Activated CD8-positive, alpha-beta memory T cell treated with anti-CD3 and anti-CD28 coated beads for 1 hour (primary cell): ENCODE data around the gene GPER1.
"Not testable (repeated sequence)": the region's sequence is repeated elsewhere in the genome, so short reads cannot be mapped to it uniquely, and the experiment has no call there.

ENCODE experiments used
- DNase-seq, 2 donors: peaks; one replicate each; pipeline ENCODE4 v3.0.0-alpha.2; 2020; ENCODE audit warnings: low read depth in 1 of 2; ENCODE audit errors: extremely low read depth in 1 of 2

The GPER1 gene

GRCh38 chr7:1068013-1068412, 19.9 kb upstream of the GPER1 start:
- DNase-seq = no peak

GRCh38 chr7:1068619-1069018, 19.3 kb upstream of the GPER1 start:
- no peak for DNase-seq

- no peak for DNase-seq
Measured at GRCh38 chr7:1070544-1071011, 17.3 kb upstream of the GPER1 start.

- DNase-seq = no peak
Measured at GRCh38 chr7:1071731-1072254, 16.1 kb upstream of the GPER1 start.

GRCh38 chr7:1073142-1073977, 14.6 kb upstream of the GPER1 start:
- no peak for DNase-seq

GRCh38 chr7:1074018-1074417, 13.9 kb upstream of the GPER1 start:
- DNase-seq = not testable (repeated sequence)

- DNase-seq = no peak
Measured at GRCh38 chr7:1074593-1075431, 13.1 kb upstream of the GPER1 start.

DNA sequence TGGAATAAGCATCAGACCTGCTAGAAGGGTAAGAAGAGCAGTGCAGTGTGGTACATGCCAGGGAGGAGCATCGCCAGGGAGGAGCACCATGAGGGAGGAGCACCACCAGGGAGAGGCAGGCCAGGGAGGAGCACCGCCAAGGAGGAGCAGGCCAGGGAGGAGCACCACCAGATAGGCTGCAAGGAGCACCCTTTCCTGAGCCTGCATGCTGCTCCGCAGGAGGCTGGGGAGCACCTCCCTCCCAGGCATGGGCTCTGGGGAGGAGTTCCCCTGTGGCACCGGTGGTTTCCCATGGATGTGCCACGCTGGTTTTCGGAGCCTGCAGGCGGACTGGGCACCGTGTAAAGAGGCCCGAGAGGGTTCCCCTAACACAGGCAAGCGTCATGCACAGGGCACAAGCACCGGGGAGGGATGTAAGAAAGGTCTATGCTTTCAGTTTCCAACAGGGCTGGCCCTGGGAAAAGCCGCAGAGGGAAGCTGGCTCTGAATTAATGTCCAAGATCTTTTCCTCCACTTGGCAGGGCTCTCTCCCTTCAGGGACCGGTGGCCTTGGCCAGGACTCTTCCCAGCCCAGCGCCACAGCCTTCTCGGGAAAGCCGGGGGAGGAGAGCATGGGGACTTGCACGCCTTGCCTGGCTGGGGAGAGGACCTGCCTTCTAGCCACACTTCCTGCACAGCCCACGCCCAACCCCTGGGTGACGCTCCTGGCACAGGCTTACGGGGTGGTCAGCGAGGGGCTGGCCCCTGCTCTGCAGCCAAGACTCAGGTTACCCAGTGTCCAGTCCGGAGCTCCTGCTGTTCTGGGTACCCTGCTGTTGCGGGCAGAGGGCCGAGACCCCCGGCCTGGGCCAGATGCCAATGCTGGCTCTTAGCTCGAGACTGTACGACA, 11.5 kb upstream of the GPER1 start:
- no peak for DNase-seq

DNA sequence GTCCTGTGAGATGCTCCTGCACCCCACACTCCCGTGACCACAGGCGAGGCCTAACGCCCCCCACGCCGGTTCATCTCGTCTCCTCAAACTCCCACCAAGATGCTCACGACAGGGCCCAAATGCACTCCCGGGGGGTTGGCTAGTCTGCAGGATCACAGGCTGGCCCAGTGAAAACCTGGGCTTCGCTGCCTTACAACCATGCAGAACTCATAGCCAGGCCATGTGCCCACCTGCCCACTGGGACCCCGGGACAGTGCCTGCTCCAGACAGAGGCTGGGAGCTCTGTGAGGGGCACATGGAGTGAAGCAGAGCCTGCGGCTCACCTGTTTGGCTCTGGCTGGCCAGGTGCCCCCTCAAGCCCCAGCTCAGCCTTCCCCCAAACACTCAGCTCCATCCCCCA, 9.4 kb upstream of the GPER1 start:
- DNase-seq = no peak

DNA sequence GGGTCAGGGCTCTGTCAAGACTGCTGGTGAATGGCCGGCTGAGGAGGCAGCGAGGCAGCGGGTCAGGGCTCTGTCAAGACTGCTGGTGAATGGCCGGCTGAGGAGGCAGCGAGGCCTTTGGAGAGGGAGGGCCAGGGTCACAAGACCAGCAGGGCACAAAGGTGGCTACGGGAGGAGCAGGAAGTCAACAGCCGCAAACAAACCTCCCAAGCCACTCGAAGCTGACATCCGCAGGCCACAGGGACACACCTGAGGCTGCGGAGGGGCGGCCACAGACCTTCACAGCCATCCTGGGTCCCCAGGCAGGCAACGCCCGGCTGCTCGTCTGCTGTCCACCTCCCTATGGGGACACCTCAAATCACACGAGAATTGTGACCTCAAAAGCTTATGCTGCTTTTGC, 8.9 kb upstream of the GPER1 start:
- no peak for DNase-seq

DNA sequence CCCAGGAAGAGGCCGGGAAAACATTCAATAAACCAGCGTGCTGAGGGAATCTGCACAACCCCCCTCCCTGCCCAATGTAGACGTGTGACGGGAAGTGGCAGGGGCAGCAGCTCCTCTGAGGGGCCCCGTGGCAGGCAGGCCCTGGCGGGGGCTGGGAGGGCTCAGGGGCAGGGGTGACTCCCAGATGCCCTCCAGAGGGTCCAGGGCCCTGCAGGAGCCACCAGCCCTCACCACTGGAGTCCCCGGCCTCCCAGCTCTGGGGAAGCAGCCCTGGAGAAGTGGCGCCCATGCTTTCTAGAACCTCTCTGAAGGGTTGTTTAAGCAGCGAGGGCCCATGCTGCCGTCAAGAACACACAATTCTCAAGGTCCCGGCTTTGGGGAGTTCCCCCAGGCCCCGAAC, 8.4 kb upstream of the GPER1 start:
- no peak for DNase-seq

DNA sequence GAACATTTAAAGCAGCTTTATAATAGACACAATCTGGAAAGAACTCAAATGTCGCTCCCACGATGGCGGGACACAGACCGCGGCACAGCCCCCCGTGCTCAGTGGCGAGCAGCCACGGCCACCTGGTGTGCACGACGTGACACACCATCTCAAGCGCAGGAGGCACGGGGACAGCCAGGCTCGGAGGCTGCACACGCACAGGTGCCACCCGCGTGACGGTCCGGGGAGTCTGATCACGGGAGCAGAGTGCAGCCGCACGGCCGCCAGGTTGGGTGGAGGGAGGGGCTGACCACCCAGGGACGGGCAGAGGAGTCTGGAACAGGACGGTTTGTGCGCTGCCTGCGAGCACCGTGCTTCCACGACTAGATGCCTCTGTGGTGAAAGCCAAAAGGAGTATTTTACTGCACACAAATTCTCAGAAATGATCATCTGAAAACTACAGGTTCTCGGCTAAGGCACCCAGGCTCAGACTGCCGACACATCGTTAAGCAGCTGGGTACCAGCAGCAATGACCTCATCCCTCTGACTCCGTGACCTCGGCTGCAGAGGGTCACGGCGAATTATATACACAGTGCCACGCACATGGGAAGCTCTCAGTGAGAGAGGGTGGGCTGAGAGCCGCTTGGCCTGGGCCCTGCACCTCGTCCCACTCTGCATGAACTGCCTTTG, 7.5 kb upstream of the GPER1 start:
- no peak for DNase-seq

- no peak for DNase-seq
Measured at GRCh38 chr7:1080921-1081255, 7.0 kb upstream of the GPER1 start.

DNA sequence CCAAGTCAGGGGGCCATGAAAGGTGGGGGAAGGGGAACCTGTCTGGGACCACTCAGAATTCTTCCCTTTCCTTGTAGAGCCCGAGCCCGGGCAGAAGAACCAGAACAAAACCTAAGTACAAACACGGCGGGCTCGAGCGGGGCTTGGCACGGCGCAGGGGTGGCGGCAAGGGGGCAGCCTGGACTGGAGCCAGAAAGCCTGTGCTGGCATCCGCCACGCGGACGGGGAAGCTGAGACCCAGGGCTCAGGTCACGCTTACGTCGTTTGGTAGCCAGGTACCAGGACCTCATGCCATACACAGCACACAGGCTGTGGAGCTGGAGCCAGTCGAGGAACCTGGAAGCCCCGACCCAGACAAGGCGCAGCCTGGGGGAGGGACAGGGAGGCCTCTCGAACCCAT, 6.6 kb upstream of the GPER1 start:
- DNase-seq = no peak

- DNase-seq = no peak
Measured at GRCh38 chr7:1081931-1082401, 5.9 kb upstream of the GPER1 start.

DNA sequence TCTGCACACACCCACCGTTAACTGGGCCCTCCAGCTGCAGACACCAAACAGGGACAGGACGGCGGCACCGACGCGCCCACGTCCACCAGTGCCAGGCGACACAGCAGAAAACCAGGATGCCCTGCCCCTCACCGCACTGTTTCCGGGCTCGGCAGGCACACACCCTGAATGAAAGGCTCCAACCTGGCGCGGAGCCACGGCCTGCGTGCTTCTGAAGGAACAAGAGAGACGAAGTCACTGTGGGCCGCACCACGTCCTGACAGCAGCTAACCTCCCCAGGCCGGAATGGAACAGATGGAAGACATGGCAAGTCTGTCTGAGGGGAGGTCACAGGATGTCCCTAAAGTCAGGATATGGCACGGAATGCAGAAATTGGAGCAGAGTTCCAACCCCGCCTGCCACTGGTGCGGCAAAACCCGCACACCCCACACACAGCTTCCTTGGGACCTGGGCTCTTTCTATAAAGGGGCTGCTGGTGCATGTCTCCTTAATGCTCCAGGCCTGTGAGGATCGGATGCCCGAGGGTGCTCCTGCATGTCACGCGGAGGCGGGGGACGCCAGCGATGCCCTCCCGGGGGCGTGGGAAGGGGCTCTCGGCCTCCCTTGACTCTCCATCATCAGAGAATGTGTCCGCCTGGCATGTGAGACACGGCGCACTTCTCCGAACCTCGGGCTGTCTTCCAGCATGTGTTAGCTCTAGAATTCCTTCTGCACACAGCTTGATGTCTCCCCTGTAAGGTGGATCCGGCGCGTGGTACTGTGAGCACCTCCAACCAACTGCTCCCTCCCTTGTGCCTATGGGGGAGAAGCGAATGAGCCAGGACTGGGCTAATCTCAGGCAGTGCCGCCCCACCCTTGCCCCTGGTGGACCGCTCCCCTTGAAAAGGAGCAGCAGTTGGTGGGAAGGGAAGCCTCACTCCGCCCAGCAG, 3.9 kb upstream of the GPER1 start:
- no peak for DNase-seq

DNA sequence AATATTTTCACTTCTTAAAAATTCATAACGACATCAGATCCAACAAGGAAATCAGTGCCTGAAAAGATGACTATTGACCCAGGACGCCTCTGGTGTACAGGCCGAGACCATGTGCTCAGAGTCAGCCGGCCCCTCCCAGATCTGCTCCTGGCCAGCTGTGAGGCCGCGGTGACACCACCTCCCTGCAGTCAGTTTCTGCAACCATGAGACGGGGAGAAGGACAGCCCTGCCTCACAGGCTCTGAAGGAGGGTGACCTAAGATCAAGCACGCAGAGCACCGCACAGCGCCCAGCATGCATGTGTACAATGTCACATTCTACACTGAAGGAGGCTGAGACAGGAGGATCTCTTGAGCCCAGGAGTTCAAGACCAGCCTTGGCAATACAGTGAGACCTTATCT, 2.6 kb upstream of the GPER1 start:
- no peak for DNase-seq

DNA sequence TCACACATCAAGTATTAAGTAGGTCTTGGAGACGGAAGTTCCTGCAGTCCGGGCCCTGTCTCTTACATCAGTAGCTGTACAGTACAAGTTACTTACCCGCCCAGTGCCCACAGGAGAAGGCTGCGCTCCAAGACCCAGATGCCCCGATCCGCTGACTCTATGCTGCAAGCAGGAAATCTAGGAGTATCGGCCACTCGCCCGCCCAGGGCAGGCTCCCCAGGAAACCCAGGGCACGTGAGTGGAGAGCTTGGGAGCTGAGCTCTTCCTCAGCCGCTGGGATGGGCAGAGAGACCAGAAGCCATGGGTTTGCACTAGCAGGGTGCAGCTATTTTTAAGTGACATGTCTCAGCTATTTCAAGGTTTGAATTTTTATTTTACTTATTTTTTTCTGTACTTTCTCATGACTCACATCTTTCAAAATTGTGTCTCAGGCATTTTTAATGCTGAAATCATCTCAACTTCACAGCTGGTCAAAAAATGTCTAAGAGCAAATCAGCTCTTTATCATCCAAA, 1.9 kb upstream of the GPER1 start:
- no peak for DNase-seq
